ENCODE results near the gene B3GALT4.

DNA sequence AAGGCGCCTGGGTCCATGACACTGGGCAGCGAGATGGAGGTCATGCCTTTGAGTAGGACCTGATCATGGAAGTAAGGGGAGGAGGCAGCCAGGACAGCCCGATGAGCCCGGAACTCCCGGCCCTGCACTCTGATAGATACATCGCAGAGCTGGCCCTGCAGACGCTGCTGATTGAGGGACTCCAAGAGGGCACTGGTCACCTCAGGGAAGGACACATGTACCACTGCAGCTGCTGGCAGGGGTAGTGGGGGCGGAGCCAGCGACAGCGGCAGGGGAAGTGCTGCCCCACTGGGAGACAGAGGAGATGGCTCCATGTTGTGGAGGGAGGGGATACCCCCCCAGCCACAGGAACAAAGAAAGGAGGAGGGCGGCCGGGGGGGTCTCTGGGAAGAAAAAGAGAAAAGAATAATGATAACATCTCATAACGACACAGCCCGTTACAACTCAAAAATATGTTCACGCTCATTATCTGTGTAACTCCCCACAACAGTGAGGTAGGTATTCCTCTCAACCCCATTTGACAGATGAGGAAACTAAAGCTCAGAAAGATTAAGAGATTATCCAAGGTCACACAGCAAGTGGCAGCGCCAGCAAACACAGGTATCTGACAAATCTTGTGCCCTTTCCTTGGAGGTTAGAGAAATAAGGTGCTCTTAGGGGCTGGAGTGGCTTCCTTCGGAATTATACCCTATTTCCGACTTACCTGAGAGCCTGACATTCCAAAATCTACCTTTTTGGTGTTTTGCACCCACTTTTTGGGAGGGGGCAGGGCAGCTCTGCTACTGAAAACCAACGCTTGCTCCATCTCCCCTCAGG lies 39.9 kb downstream of the B3GALT4 start:
- TF ChIP-seq, protein P1, sequence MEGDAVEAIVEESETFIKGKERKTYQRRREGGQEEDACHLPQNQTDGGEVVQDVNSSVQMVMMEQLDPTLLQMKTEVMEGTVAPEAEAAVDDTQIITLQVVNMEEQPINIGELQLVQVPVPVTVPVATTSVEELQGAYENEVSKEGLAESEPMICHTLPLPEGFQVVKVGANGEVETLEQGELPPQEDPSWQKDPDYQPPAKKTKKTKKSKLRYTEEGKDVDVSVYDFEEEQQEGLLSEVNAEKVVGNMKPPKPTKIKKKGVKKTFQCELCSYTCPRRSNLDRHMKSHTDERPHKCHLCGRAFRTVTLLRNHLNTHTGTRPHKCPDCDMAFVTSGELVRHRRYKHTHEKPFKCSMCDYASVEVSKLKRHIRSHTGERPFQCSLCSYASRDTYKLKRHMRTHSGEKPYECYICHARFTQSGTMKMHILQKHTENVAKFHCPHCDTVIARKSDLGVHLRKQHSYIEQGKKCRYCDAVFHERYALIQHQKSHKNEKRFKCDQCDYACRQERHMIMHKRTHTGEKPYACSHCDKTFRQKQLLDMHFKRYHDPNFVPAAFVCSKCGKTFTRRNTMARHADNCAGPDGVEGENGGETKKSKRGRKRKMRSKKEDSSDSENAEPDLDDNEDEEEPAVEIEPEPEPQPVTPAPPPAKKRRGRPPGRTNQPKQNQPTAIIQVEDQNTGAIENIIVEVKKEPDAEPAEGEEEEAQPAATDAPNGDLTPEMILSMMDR (IDR thresholded peaks at IDR 0.05; ENCODE audit: low read depth, low read length) = no peak
- TF ChIP-seq EZH2phosphoT487 (IDR thresholded peaks at IDR 0.05; ENCODE audit: low read depth) = no peak

Data from OCI-LY3 (cell line).